Small intestine (tissue), 7 donors: ENCODE results near the gene PARP6. TPM values are rescaled to one million over a fixed set of nuclear protein-coding genes. Genes with fewer than 3 reads are reported as not detected.

Source experiments
- DNase-seq, 2 donors: peaks; one replicate each; pipeline versions ENCODE4 v3.0.0 to v3.0.0-alpha.2; 2013
- FAIRE-seq: peaks from 2 replicates; lab custom pipeline; 2012; peaks lifted over from hg19 to GRCh38; lab: Jason Lieb, UNC
- H3K27ac ChIP-seq, 3 donors: one replicate each; pipeline ENCODE4 v1.5.1; 2013; ENCODE audit warnings: low read length in 2 of 3, mild to moderate bottlenecking in 2 of 3, control low read depth in 1 of 3, inconsistent platforms in 1 of 3, low read depth in 1 of 3, moderate library complexity in 1 of 3
- H3K27me3 ChIP-seq, 3 donors: one replicate each; pipeline ENCODE4 v1.6.1; 2013; ENCODE audit warnings: low read length in 3 of 3, inconsistent platforms in 1 of 3; ENCODE audit not compliant: control insufficient read depth in 3 of 3, insufficient read depth in 3 of 3
- H3K36me3 ChIP-seq, 3 donors: one replicate each; pipeline ENCODE4 v1.6.1; 2013; ENCODE audit warnings: low read length in 3 of 3, inconsistent platforms in 1 of 3, low read depth in 1 of 3, mild to moderate bottlenecking in 1 of 3, moderate library complexity in 1 of 3; ENCODE audit not compliant: control insufficient read depth in 3 of 3, insufficient read depth in 2 of 3
- H3K4me1 ChIP-seq, 3 donors: one replicate each; pipeline ENCODE4 v1.6.1; 2013; ENCODE audit warnings: low read length in 2 of 3, inconsistent platforms in 1 of 3, low read depth in 1 of 3, mild to moderate bottlenecking in 1 of 3, moderate library complexity in 1 of 3; ENCODE audit not compliant: control insufficient read depth in 3 of 3, insufficient read depth in 2 of 3
- H3K4me3 ChIP-seq, 3 donors: one replicate each; pipeline ENCODE4 v1.5.1; 2013; ENCODE audit warnings: low read length in 3 of 3, control low read depth in 1 of 3, inconsistent platforms in 1 of 3, low read depth in 1 of 3, mild to moderate bottlenecking in 1 of 3, moderate library complexity in 1 of 3
- H3K9me3 ChIP-seq, 2 donors: one replicate each; pipeline ENCODE4 v1.6.1; 2013; ENCODE audit warnings: low read depth in 1 of 2, low read length in 1 of 2; ENCODE audit not compliant: control insufficient read depth in 2 of 2, insufficient read depth in 1 of 2
- WGBS, 3 donors: extraction: QIAGEN DNeasy Blood & Tissue Kit; methylation state at CpG; one replicate each; pipeline ENCODE4 v1.1.7; 2013; 5-methylcytosine and 5-hydroxymethylcytosine counted together
- polyA plus RNA-seq, 4 donors: library from polyadenylated mRNA; stranded (reverse) in 3 of 4; unstranded in 1 of 4; fragments of 200-250 nt in 3 of 4; fragments of 120-200 nt in 1 of 4; gene quantifications; one replicate each; pipeline versions ENCODE4 v1.2.1 to v1.2.3, GENCODE V29; 2013
- donor health status: healthy with polysubstance abuse.
- donor health status: control.
- donor health status: control.
- donor health status: Bipolar disorder and iron deficiency.
- donor health status: healthy.

Gene PARP6
- polyA plus RNA-seq, 4 donors: 22.7 to 81.2 (median 69.2) TPM

- Histone ChIP-seq H3K27me3 (no peaks in the 10 kb centered on the region), H3K4me3 (no peak overlapping the region), H3K36me3 (peaks cover 20 to 92% (median 37%) of the 10 kb centered on the region in 3 donors), H3K27ac (no peak overlapping the region), H3K9me3 (no peaks in the 10 kb centered on the region), H3K4me1 (peaks cover 0 to 5% (median 0%) of the 10 kb centered on the region in 3 donors)
- WGBS, 3 donors: 86 to 91% (median 91%) methylated on average over 2 of the region's 2 CpGs
- FAIRE-seq: no peak
- no peak for DNase-seq
Observed at GRCh38 chr15:72205273-72205672, 67.1 kb downstream of the PARP6 start.

GRCh38 chr15:72203507-72203837, 68.9 kb downstream of the PARP6 start:
- Histone ChIP-seq H3K36me3 (peaks cover 16 to 95% (median 35%) of the 10 kb centered on the region in 3 donors), H3K27ac (no peak overlapping the region), H3K27me3 (no peaks in the 10 kb centered on the region), H3K4me3 (no peak overlapping the region), H3K4me1 (peaks cover 0 to 22% (median 3%) of the 10 kb centered on the region in 3 donors), H3K9me3 (no peaks in the 10 kb centered on the region)
- 32 to 37% (median 37%) methylated on average over 5 of the region's 5 CpGs for WGBS, 3 donors
- FAIRE-seq: no peak
- peak in 1 of 2 donors; percentile 39 for DNase-seq

GRCh38 chr15:72202801-72203506, 69.4 kb downstream of the PARP6 start:
- no peak overlapping the region for H3K27ac ChIP-seq
- FAIRE-seq (no peak), DNase-seq (no peak)
- no peak overlapping the region for H3K4me3 ChIP-seq
- H3K9me3 ChIP-seq: no peaks in the 10 kb centered on the region
- peaks cover 0 to 25% (median 3%) of the 10 kb centered on the region in 3 donors for H3K4me1 ChIP-seq
- H3K27me3 ChIP-seq: peaks cover 0 to 1% (median 0%) of the 10 kb centered on the region in 3 donors
- WGBS, 3 donors: 84 to 89% (median 85%) methylated on average over 8 of the region's 8 CpGs
- H3K36me3 ChIP-seq: peaks cover 15 to 95% (median 35%) of the 10 kb centered on the region in 3 donors

GRCh38 chr15:72202302-72202701, 70.1 kb downstream of the PARP6 start:
- H3K4me3 ChIP-seq: no peak overlapping the region
- H3K27ac ChIP-seq: no peak overlapping the region
- 92 to 94% (median 92%) methylated on average over 13 of the region's 13 CpGs for WGBS, 3 donors
- no peaks in the 10 kb centered on the region for H3K9me3 ChIP-seq
- peaks cover 0 to 4% (median 0%) of the 10 kb centered on the region in 3 donors for H3K27me3 ChIP-seq
- no peak for FAIRE-seq
- peaks cover 0 to 27% (median 3%) of the 10 kb centered on the region in 3 donors for H3K4me1 ChIP-seq
- DNase-seq: no peak
- peaks cover 15 to 91% (median 33%) of the 10 kb centered on the region in 3 donors for H3K36me3 ChIP-seq

GRCh38 chr15:72201391-72201921, 70.9 kb downstream of the PARP6 start:
- WGBS, 3 donors: 64 to 82% (median 70%) methylated on average over 3 of the region's 3 CpGs
- H3K4me3 ChIP-seq: no peak overlapping the region
- peaks cover 14 to 82% (median 28%) of the 10 kb centered on the region in 3 donors for H3K36me3 ChIP-seq
- no peak for FAIRE-seq
- H3K4me1 ChIP-seq: peaks cover 0 to 27% (median 3%) of the 10 kb centered on the region in 3 donors
- peaks cover 0 to 12% (median 0%) of the 10 kb centered on the region in 3 donors for H3K27me3 ChIP-seq
- no peaks in the 10 kb centered on the region for H3K9me3 ChIP-seq
- DNase-seq: no peak
- peak overlapping the region in 2 of 3 donors; percentile 15 to 33 for H3K27ac ChIP-seq

- DNase-seq: no peak
- Histone ChIP-seq H3K4me1 (peaks cover 0 to 27% (median 3%) of the 10 kb centered on the region in 3 donors), H3K9me3 (no peaks in the 10 kb centered on the region), H3K36me3 (peaks cover 11 to 74% (median 25%) of the 10 kb centered on the region in 3 donors), H3K27ac (peak overlapping the region; percentile 26 to 68 (median 68)), H3K4me3 (no peak overlapping the region), H3K27me3 (peaks cover 0 to 13% (median 0%) of the 10 kb centered on the region in 3 donors)
- FAIRE-seq: no peak
- 60 to 82% (median 73%) methylated on average over 15 of the region's 15 CpGs for WGBS, 3 donors
Observed at GRCh38 chr15:72200395-72201237, 71.7 kb downstream of the PARP6 start.

GRCh38 chr15:72199721-72200212, 72.6 kb downstream of the PARP6 start:
- peak; percentile 94 to 97 for DNase-seq
- Histone ChIP-seq H3K4me1 (peaks cover 0 to 27% (median 3%) of the 10 kb centered on the region in 3 donors), H3K9me3 (no peaks in the 10 kb centered on the region), H3K36me3 (peaks cover 11 to 66% (median 25%) of the 10 kb centered on the region in 3 donors), H3K27ac (peak overlapping the region; percentile 22 to 68 (median 68)), H3K27me3 (peaks cover 0 to 13% (median 0%) of the 10 kb centered on the region in 3 donors), H3K4me3 (no peak overlapping the region)
- FAIRE-seq: no peak
- WGBS, 3 donors: 25 to 46% (median 27%) methylated on average over 2 of the region's 2 CpGs

- Histone ChIP-seq H3K4me1 (peaks cover 0 to 27% (median 3%) of the 10 kb centered on the region in 3 donors), H3K9me3 (no peaks in the 10 kb centered on the region), H3K27ac (peak overlapping the region in 1 of 3 donors; percentile 68), H3K36me3 (peaks cover 11 to 62% (median 24%) of the 10 kb centered on the region in 3 donors), H3K4me3 (no peak overlapping the region), H3K27me3 (peaks cover 0 to 13% (median 0%) of the 10 kb centered on the region in 3 donors)
- DNase-seq (no peak), FAIRE-seq (no peak)
- WGBS, 3 donors: 52 to 75% (median 57%) methylated on average over 2 of the region's 2 CpGs
Observed at GRCh38 chr15:72199205-72199515, 73.2 kb downstream of the PARP6 start.
